ENCODE measurements around the gene GSC2.

- TF ChIP-seq CTCF (IDR thresholded peaks at IDR 0.05) (no peak), POLR2A (IDR thresholded peaks at IDR 0.05) (no peak)
Observed at GRCh38 chr22:19122752-19123492, 27.2 kb downstream of the GSC2 start.

All from right lobe of liver (tissue), 4 donors.